Left ventricle myocardium inferior (tissue), 1 donor: ENCODE results near the gene GADL1. TPM values are rescaled to one million over a fixed set of nuclear protein-coding genes. Genes with fewer than 3 reads are reported as not detected.

ENCODE experiments used
- DNase-seq: peaks from one replicate; pipeline ENCODE4 v3.0.0-alpha.2; 2020
- H3K27ac ChIP-seq: fragments of 200-600 bp; replicated peaks from 2 replicates; pipeline ENCODE4 v1.8.0; 2021
- H3K27me3 ChIP-seq: fragments of 200-600 bp; 2 replicates; pipeline ENCODE4 v1.8.0; 2021; ENCODE audit warnings: low read depth
- H3K36me3 ChIP-seq: fragments of 200-600 bp; 2 replicates; pipeline ENCODE4 v1.8.0; 2021
- H3K4me1 ChIP-seq: fragments of 200-600 bp; 2 replicates; pipeline ENCODE4 v1.8.0; 2021
- H3K4me3 ChIP-seq: fragments of 200-600 bp; 2 replicates; pipeline ENCODE4 v1.8.0; 2021; ENCODE audit warnings: mild to moderate bottlenecking, moderate library complexity
- H3K9me3 ChIP-seq: fragments of 200-600 bp; replicated peaks from 2 replicates; pipeline ENCODE4 v1.8.0; 2021
- intact Hi-C: fragments of 100-400 bp; cut with micrococcal nuclease; formaldehyde crosslinking; loops from one replicate; pipeline ENCODE4 v1.11.0; 2022
- total RNA-seq: library from RNA; stranded (reverse); fragmentation: NEBNext Ultra II Directional; extraction: Animal tissue kit (Norgen Biotek cat#: 25700); gene quantifications from one replicate; pipeline ENCODE4 v1.2.1, GENCODE V29; 2021
- TF ChIP-seq, protein P1 (sequence below): fragments of 200-600 bp; IDR thresholded peaks from 2 replicates; pipeline ENCODE4 v1.8.0; 2021; ENCODE audit warnings: antibody characterized with exemption, mild to moderate bottlenecking, borderline replicate concordance
- donor health status: DM: no; HTN: yes; CAD: no; lungs with severe emphysema.

Gene GADL1
- total RNA-seq, 1 donor from 2014 or later: 0.11 TPM

DNA sequence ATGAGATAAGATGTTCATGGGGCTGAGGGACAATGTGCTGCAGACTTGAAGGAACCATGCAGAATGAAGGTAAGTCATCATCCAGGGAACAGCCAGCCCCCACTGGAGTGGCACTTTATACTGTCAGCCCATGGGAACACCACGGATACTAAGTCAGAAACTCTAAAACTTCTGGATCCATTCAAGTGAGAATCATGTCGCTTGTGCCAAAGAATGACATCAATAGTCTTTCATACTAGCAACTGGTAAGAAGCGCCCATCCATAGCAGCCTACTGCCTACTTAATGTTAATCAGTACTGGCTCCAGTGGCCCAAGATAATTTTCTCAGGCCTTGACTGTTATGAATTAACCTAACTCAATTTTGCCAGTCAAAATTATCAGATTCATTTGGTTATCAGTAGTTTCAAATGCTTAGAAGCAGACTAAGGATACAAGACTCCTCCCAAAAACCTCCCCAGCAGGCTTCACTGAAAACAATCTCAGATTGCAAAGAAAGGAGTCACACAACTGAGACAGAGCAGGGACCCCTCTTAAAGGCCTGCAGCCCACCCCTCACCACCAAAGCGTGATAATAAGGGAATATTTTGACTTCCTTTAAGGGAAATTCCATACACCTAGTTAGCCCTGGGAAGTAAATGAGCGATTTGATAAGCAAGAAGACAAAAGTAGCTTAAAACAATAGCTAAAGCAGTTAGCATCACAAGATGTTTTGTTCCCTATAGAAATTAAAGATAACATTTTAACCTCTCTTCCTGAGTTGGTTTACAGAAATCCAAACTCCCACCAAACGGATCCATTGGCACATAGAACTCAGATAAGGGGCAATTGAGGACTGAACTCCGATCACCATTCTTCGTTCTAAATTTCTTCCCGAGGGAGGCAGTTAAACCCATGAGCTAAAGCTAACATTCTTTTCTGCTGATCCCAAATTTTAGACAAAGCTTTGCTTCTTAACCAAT, 189.2 kb downstream of the GADL1 start:
- TF ChIP-seq, protein P1, sequence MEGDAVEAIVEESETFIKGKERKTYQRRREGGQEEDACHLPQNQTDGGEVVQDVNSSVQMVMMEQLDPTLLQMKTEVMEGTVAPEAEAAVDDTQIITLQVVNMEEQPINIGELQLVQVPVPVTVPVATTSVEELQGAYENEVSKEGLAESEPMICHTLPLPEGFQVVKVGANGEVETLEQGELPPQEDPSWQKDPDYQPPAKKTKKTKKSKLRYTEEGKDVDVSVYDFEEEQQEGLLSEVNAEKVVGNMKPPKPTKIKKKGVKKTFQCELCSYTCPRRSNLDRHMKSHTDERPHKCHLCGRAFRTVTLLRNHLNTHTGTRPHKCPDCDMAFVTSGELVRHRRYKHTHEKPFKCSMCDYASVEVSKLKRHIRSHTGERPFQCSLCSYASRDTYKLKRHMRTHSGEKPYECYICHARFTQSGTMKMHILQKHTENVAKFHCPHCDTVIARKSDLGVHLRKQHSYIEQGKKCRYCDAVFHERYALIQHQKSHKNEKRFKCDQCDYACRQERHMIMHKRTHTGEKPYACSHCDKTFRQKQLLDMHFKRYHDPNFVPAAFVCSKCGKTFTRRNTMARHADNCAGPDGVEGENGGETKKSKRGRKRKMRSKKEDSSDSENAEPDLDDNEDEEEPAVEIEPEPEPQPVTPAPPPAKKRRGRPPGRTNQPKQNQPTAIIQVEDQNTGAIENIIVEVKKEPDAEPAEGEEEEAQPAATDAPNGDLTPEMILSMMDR: no peak
- Histone ChIP-seq H3K4me3 (no peak overlapping the region), H3K27me3 (no peaks in the 10 kb centered on the region), H3K36me3 (peaks cover 8% of the 10 kb centered on the region), H3K9me3 (peaks cover 9% of the 10 kb centered on the region), H3K27ac (no peak overlapping the region), H3K4me1 (peaks cover 5% of the 10 kb centered on the region)
- intact Hi-C loops: no loop called here
- no peak for DNase-seq

DNA sequence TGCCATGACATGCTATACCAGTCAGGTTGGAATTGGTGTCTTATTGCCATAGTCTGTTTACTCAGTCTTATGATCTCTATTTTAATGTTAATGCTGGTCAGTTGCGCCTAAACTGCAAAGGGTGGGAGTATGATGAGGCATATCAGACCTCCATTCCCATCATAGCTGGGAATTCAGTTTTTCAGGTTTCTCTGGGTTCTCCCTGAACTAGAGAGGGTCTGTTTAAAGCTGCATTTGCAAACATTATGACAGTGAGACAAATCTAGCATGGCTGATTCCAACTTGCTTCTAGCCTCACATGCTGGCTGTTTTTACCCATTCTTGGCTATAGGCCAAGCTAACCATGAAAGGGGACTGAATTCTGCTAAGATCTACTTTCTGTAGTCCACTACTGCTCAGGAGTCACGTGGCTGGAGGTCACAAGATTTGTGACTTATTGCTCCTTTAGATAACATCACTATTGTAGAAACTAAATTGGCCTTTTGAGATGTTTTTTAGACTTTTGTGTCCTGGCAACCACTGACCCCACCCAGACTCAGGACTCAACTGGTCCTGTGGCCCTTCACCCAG, 191.5 kb downstream of the GADL1 start:
- no peak for DNase-seq
- Histone ChIP-seq H3K27ac (no peak overlapping the region), H3K36me3 (peaks cover 24% of the 10 kb centered on the region), H3K9me3 (peaks cover 9% of the 10 kb centered on the region), H3K4me1 (no peaks in the 10 kb centered on the region), H3K27me3 (no peaks in the 10 kb centered on the region), H3K4me3 (no peak overlapping the region)
- TF ChIP-seq, protein P1: no peak
- intact Hi-C loops: no loop called here

DNA sequence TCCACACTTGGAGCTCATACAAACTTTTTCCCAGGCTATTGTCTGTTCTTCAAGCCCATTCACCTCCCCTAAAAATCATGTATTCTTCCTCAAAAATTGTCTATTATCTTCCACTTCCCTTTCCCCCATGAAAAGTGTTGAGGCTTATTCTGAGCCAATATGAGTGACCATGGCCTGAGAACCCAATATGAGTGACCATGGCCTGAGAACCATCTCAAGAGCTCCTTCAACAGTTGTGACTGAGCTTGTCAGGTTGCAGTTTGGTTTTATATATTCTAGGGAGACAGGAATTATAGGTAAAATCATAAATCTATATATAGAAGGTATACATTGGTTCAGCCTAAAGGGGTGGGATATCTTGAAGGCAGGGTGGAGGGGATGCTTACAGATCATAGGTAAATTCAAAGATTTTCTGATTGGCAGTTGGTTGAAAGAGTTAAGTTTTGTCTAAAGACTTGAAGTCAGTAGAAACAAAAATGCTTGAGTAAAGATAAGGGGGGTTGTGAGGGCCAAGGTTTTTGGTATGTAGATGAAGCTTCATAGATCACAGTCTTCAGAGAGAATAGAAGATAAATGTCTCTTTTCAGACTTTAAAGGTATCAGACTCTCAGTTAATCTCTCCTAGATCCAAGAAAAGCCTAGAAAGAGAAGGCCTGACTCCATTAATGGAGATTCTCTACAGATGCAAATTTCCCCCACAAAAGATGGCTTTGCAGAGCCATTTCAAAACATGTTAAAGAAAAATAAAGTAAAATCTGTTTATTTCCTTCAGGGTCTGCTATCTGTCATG, 192.2 kb downstream of the GADL1 start:
- intact Hi-C loops: no loop called here

DNA sequence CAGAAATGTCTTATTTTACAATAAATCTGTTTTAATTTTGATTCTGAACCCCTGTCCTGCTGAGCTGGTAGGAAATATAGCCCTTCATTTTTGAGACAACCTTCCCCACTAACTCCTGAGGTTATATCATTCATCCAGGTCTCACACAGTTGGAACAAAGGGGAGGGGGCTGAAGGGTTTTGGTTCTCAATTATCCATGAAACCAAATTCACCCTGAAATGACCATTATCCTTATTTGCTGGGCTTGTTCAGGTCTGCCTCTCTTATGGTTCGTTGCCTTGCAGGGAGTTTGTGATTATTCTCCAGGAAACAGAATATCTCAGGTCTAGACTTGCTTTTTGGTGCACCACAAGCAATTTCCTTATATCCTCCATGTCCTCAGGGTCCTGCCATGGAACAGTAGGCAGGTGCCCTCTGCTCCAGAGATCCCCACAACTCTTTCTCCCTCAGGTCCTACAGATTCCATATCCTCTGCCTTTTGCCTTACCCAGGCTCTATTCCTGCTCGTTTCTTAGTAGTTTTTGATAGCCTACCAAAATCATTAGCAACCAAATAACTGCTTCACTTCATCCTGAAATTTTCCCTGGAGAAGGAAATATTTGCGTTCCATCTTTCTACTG, 193.6 kb downstream of the GADL1 start:
- Histone ChIP-seq H3K4me1 (peaks cover 19% of the 10 kb centered on the region), H3K27ac (no peak overlapping the region), H3K9me3 (peaks cover 9% of the 10 kb centered on the region), H3K36me3 (peaks cover 25% of the 10 kb centered on the region), H3K4me3 (no peak overlapping the region), H3K27me3 (no peaks in the 10 kb centered on the region)
- DNase-seq: no peak
- intact Hi-C loops: no loop called here
- TF ChIP-seq, protein P1: no peak

More for the DNA sequence above, 192.2 kb downstream of the GADL1 start:
- no peak for DNase-seq
- peaks cover 25% of the 10 kb centered on the region for H3K36me3 ChIP-seq
- no peak overlapping the region for H3K4me3 ChIP-seq
- peaks cover 6% of the 10 kb centered on the region for H3K4me1 ChIP-seq
- TF ChIP-seq, protein P1: no peak
- H3K9me3 ChIP-seq: peaks cover 9% of the 10 kb centered on the region
- no peaks in the 10 kb centered on the region for H3K27me3 ChIP-seq
- no peak overlapping the region for H3K27ac ChIP-seq

DNA sequence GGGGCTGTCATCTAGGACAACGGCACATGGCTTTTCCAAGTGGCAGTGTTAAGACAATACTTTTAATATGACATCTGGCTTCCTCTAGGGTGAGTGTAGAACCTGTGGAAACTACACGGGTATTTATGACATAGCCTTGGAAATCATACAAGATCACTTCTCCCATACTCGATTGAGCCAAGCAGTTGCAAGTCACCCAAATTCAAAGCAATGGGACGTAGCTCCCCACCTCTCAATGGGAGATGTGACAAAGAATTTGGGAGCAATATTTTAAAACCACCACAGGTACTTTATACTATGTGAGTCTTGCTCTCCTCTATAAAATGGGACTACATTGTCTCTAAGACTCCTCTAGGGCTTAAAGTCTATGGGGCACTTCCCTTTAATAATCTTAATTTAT, 194.5 kb downstream of the GADL1 start:
- no peak for DNase-seq
- no peak overlapping the region for H3K27ac ChIP-seq
- H3K27me3 ChIP-seq: no peaks in the 10 kb centered on the region
- peaks cover 32% of the 10 kb centered on the region for H3K36me3 ChIP-seq
- H3K4me1 ChIP-seq: peaks cover 27% of the 10 kb centered on the region
- H3K9me3 ChIP-seq: peaks cover 9% of the 10 kb centered on the region
- TF ChIP-seq, protein P1: no peak
- intact Hi-C loops: loop anchor here (10.0 kb wide), 1 partner anchor 505 kb away; no protein-coding TSS in a partner anchor
- H3K4me3 ChIP-seq: no peak overlapping the region
